Tibial artery (tissue), 4 donors: ENCODE results near the gene DHX38.
"Not testable (repeated sequence)": the region's sequence is repeated elsewhere in the genome, so short reads cannot be mapped to it uniquely, and the experiment has no call there.

Source experiments
- DNase-seq, 2 donors: peaks; one replicate each; pipeline ENCODE4 v3.0.0-alpha.2; 2019
- H3K27ac ChIP-seq, 2 donors: fragments of 200-600 bp; sonication (generic) in 1 of 2; 1 replicate in 1 of 2; 2 replicates in 1 of 2; pipeline ENCODE4 v1.5.1; 2018 to 2019; ENCODE audit warnings: mild to moderate bottlenecking in 1 of 2
- H3K27me3 ChIP-seq, 2 donors: fragments of 200-600 bp; sonication (generic) in 1 of 2; one replicate each; pipeline versions ENCODE4 v1.5.1 to v1.6.0; 2016 to 2019
- H3K36me3 ChIP-seq, 3 donors: fragments of 200-600 bp; sonication (generic) in 2 of 3; one replicate each; pipeline ENCODE4 v1.5.1; 2016 to 2019; ENCODE audit warnings: mild to moderate bottlenecking in 2 of 3
- H3K4me1 ChIP-seq, 4 donors: fragments of 200-600 bp; sonication (generic) in 2 of 4; 1 replicate in 3 of 4; 2 replicates in 1 of 4; pipeline ENCODE4 v1.5.1; 2016 to 2019
- H3K4me3 ChIP-seq, 2 donors: fragments of 200-600 bp; sonication (generic) in 1 of 2; 1 replicate in 1 of 2; 2 replicates in 1 of 2; pipeline ENCODE4 v1.5.1; 2018 to 2019; ENCODE audit warnings: mild to moderate bottlenecking in 2 of 2
- H3K9me3 ChIP-seq, 3 donors: fragments of 200-600 bp; sonication (generic) in 1 of 3; one replicate each; pipeline ENCODE4 v1.5.1; 2016 to 2019
- intact Hi-C: fragments of 100-400 bp; cut with DNase I; formaldehyde crosslinking; loops from one replicate; pipeline ENCODE4 v1.15.0; 2023; ENCODE audit warnings: low total_unique reads
- TF ChIP-seq, protein P1 (sequence below), 2 experiments: fragments of 200-600 bp in 1 of 2; fragments of 450-650 bp in 1 of 2; IDR thresholded peaks; one replicate each; pipeline ENCODE4 v1.5.1; 2017 to 2019; ENCODE audit warnings: antibody characterized with exemption in 2 of 2, mild to moderate bottlenecking in 1 of 2, moderate library complexity in 1 of 2

Gene DHX38

DNA sequence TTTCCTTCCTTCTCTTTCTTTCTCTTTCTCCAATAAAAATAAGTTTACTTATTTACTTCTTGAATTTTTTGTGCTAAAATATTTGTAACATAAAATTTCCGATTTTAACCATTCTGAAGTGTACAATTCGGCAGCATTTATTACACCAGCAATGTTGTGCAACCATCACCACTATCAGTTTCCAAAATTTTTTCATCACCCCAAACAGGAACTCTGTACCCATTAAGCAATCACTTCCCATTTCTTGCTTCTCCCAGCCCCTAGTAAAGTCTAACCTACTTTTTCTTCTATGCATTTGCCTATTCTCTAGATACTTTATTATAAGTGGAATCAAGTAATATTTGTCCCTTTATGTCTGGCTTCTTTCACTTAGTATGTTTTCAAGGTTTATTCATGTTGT lies 41.8 kb upstream of the DHX38 start:
- intact Hi-C loops, result no loop called here
- Histone ChIP-seq H3K9me3 (peaks cover 0 to 6% (median 0%) of the 10 kb centered on the region in 3 donors), H3K4me3 (no peak overlapping the region), H3K27ac (no peak overlapping the region), H3K36me3 (no peaks in the 10 kb centered on the region), H3K4me1 (no peaks in the 10 kb centered on the region), H3K27me3 (no peaks in the 10 kb centered on the region)
- no peak for DNase-seq
- TF ChIP-seq, protein P1, sequence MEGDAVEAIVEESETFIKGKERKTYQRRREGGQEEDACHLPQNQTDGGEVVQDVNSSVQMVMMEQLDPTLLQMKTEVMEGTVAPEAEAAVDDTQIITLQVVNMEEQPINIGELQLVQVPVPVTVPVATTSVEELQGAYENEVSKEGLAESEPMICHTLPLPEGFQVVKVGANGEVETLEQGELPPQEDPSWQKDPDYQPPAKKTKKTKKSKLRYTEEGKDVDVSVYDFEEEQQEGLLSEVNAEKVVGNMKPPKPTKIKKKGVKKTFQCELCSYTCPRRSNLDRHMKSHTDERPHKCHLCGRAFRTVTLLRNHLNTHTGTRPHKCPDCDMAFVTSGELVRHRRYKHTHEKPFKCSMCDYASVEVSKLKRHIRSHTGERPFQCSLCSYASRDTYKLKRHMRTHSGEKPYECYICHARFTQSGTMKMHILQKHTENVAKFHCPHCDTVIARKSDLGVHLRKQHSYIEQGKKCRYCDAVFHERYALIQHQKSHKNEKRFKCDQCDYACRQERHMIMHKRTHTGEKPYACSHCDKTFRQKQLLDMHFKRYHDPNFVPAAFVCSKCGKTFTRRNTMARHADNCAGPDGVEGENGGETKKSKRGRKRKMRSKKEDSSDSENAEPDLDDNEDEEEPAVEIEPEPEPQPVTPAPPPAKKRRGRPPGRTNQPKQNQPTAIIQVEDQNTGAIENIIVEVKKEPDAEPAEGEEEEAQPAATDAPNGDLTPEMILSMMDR (IDR thresholded peaks at IDR 0.05), result no peak

DNA sequence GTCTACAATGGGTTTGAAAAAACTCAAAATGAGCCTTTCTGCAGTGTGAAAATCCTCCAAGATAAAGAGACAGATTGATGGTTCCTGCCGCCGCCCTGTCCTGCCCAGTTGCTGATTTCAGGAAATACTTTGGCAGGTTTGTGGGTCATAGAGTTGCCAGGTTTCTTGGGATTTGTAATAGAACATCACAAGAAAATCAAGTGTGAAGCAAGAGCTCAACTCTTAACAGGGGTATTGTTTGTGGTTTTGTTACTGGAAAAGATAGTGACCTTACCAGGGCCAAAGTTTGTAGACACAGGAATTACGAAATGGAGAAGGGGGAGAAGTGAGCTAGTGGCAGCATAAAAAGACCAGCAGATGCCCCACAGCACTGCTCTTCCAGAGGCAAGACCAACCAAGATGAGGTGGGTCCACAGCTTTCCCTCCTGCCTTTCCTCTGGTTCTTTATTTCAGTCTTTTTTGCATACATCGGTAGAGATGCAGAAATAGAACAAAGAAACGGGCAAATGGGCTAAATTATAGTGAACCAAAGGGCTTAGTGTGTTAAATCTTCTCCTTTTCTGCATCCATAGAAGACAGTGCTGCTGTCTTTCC lies 39.3 kb upstream of the DHX38 start, which contains the start of gene HP:
TSS of gene HP (plus strand) at position 252 of the 594 bp plus-strand sequence. CDS start at position 400, 148 bp downstream.
- H3K36me3 ChIP-seq, H3K4me1 ChIP-seq, DNase-seq, intact Hi-C loops, H3K4me3 ChIP-seq, H3K9me3 ChIP-seq, H3K27ac ChIP-seq, H3K27me3 ChIP-seq: not testable (repeated sequence)

- TF ChIP-seq, protein P1 (IDR thresholded peaks at IDR 0.05), result no peak
- no peak overlapping the region for H3K27ac ChIP-seq
- DNase-seq, result no peak
- H3K9me3 ChIP-seq, result no peaks in the 10 kb centered on the region
- H3K27me3 ChIP-seq, result no peaks in the 10 kb centered on the region
- no peaks in the 10 kb centered on the region for H3K36me3 ChIP-seq
- no peaks in the 10 kb centered on the region for H3K4me1 ChIP-seq
- intact Hi-C loops, result no loop called here
- no peak overlapping the region for H3K4me3 ChIP-seq
Measured at GRCh38 chr16:72055911-72056310, 37.7 kb upstream of the DHX38 start.

GRCh38 chr16:72057313-72057712 lies 36.3 kb upstream of the DHX38 start:
- H3K9me3 ChIP-seq, H3K27me3 ChIP-seq, H3K36me3 ChIP-seq, H3K27ac ChIP-seq, DNase-seq, H3K4me3 ChIP-seq, intact Hi-C loops, H3K4me1 ChIP-seq: not testable (repeated sequence)

- intact Hi-C loops, DNase-seq, H3K27me3 ChIP-seq, H3K9me3 ChIP-seq, H3K36me3 ChIP-seq, H3K4me3 ChIP-seq, H3K27ac ChIP-seq, H3K4me1 ChIP-seq: not testable (repeated sequence)
Measured at GRCh38 chr16:72059060-72059459, 34.6 kb upstream of the DHX38 start.

- intact Hi-C loops, result no loop called here
- no peak overlapping the region for H3K27ac ChIP-seq
Measured at GRCh38 chr16:72060405-72060804, 33.2 kb upstream of the DHX38 start.

DNA sequence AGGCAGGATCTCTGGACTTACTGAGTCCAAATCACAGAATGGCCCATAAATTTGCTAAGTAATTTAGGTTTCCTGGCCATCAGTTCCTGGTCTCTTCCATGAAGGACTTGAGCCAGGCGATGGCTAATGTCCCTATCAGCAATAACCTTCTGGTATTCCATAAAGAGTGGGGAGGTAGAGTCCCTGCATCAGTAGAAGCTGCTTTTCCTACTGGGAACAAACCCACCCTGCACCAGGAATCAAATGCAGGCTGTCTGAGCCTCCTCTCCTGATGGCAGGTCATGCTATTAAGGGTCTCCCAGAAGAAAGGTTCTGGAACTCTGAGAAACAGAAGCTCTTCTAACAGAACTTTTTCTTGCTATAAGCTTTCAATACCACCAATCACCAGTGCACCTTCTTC lies 32.1 kb upstream of the DHX38 start:
- intact Hi-C loops, result no loop called here
- TF ChIP-seq, protein P1 (IDR thresholded peaks at IDR 0.05), result no peak
- no peaks in the 10 kb centered on the region for H3K9me3 ChIP-seq
- no peaks in the 10 kb centered on the region for H3K27me3 ChIP-seq
- H3K27ac ChIP-seq, result no peak overlapping the region
- H3K4me1 ChIP-seq, result no peaks in the 10 kb centered on the region
- peaks cover 0 to 3% (median 0%) of the 10 kb centered on the region in 3 donors for H3K36me3 ChIP-seq
- H3K4me3 ChIP-seq, result no peak overlapping the region
- no peak for DNase-seq

More at GRCh38 chr16:72060405-72060804, 33.2 kb upstream of the DHX38 start:
- Histone ChIP-seq H3K9me3 (no peaks in the 10 kb centered on the region), H3K27me3 (no peaks in the 10 kb centered on the region), H3K4me3 (no peak overlapping the region), H3K4me1 (no peaks in the 10 kb centered on the region), H3K36me3 (peaks cover 0 to 3% (median 0%) of the 10 kb centered on the region in 3 donors)
- TF ChIP-seq, protein P1 (IDR thresholded peaks at IDR 0.05), result no peak
- no peak for DNase-seq
